RWPE2 (cell line): Measurements from ENCODE around the gene PBX2.

Source experiments
- ATAC-seq: fragments of 200-7000 bp; cut with Tn5 transposase; 3 replicates; pipeline ENCODE4 v1.9.1; 2021; ENCODE audit warnings: low read depth
- DNase-seq: peaks from one replicate; pipeline ENCODE4 v3.0.0-alpha.2; 2020; ENCODE audit warnings: low spot score
- H3K27ac ChIP-seq: fragments of 450-650 bp; 2 replicates; pipeline ENCODE4 v1.5.1; 2017; ENCODE audit warnings: mild to moderate bottlenecking; ENCODE audit not compliant: poor library complexity, severe bottlenecking
- H3K27me3 ChIP-seq: fragments of 250-450 bp; sonication (Bioruptor Pico); 2 replicates; pipeline ENCODE4 v1.5.1; 2021; ENCODE audit warnings: mild to moderate bottlenecking, moderate library complexity; ENCODE audit not compliant: insufficient read depth, poor library complexity, severe bottlenecking
- H3K36me3 ChIP-seq: fragments of 250-450 bp; sonication (Bioruptor Pico); 2 replicates; pipeline ENCODE4 v1.5.1; 2020; ENCODE audit warnings: low read depth, mild to moderate bottlenecking, moderate library complexity
- H3K4me1 ChIP-seq: fragments of 250-450 bp; sonication (Bioruptor Pico); 2 replicates; pipeline ENCODE4 v1.5.1; 2021; ENCODE audit warnings: mild to moderate bottlenecking, moderate library complexity; ENCODE audit not compliant: insufficient read depth, poor library complexity, severe bottlenecking
- H3K4me3 ChIP-seq: fragments of 250-450 bp; sonication (Bioruptor Pico); 2 replicates; pipeline ENCODE4 v1.5.1; 2021; ENCODE audit warnings: mild to moderate bottlenecking, moderate library complexity; ENCODE audit not compliant: severe bottlenecking
- H3K9me3 ChIP-seq: fragments of 250-450 bp; sonication (Bioruptor Pico); 2 replicates; pipeline ENCODE4 v1.5.1; 2021; ENCODE audit warnings: mild to moderate bottlenecking, moderate library complexity; ENCODE audit not compliant: severe bottlenecking
- TF ChIP-seq, protein P1 (sequence below): fragments of 450-650 bp; IDR thresholded peaks from one replicate; pipeline ENCODE4 v1.5.1; 2017; ENCODE audit warnings: mild to moderate bottlenecking, moderate library complexity; ENCODE audit not compliant: poor library complexity, severe bottlenecking

PBX2 gene

DNA sequence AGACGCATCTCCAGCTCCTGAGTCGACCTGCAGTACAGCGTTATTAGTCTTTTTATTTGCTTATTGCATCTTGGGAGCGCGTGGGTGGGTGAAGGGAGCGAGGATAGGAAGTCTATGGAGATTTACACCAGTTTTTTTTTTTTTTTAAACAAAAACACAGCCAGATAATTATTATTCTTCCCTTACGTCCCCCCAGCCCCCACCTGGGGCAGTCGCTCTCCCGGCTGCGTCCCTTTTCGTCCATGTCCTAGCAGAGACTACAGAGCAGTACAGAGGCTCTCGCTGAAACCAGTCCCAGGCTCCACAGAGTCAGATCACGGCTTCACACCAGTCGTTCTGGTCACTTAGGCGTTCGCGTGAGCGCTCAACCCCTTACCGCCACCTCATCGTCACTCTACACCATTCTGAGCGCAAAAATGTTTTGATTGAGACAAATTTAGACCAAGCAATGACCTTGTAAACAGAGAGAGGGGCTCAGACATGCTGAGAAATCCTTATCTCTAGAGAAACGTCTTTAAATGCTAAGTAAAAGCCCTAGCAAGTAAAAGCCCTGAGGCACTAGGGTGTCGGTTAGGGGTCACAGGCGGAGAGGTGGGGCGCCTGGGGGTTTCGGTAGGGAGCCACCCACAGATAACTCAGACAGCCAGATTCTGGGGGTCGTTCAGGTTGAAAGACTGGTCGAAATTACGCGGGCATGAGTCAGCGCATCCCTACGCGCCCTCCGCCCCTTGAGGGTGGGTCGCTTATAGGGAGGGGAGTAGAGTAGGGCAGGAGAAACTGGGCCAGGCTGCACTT lies 37.0 kb downstream of the PBX2 start:
- H3K4me1 ChIP-seq = peaks cover 6% of the 10 kb centered on the region
- DNase-seq (no peak), ATAC-seq (peak; percentile 52)
- TF ChIP-seq, protein P1, sequence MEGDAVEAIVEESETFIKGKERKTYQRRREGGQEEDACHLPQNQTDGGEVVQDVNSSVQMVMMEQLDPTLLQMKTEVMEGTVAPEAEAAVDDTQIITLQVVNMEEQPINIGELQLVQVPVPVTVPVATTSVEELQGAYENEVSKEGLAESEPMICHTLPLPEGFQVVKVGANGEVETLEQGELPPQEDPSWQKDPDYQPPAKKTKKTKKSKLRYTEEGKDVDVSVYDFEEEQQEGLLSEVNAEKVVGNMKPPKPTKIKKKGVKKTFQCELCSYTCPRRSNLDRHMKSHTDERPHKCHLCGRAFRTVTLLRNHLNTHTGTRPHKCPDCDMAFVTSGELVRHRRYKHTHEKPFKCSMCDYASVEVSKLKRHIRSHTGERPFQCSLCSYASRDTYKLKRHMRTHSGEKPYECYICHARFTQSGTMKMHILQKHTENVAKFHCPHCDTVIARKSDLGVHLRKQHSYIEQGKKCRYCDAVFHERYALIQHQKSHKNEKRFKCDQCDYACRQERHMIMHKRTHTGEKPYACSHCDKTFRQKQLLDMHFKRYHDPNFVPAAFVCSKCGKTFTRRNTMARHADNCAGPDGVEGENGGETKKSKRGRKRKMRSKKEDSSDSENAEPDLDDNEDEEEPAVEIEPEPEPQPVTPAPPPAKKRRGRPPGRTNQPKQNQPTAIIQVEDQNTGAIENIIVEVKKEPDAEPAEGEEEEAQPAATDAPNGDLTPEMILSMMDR = no peak
- peaks cover 26% of the 10 kb centered on the region for H3K36me3 ChIP-seq
- no peaks in the 10 kb centered on the region for H3K27me3 ChIP-seq
- peak overlapping the region; percentile 89 for H3K27ac ChIP-seq
- H3K4me3 ChIP-seq = peak overlapping the region; percentile 65
- no peaks in the 10 kb centered on the region for H3K9me3 ChIP-seq

DNA sequence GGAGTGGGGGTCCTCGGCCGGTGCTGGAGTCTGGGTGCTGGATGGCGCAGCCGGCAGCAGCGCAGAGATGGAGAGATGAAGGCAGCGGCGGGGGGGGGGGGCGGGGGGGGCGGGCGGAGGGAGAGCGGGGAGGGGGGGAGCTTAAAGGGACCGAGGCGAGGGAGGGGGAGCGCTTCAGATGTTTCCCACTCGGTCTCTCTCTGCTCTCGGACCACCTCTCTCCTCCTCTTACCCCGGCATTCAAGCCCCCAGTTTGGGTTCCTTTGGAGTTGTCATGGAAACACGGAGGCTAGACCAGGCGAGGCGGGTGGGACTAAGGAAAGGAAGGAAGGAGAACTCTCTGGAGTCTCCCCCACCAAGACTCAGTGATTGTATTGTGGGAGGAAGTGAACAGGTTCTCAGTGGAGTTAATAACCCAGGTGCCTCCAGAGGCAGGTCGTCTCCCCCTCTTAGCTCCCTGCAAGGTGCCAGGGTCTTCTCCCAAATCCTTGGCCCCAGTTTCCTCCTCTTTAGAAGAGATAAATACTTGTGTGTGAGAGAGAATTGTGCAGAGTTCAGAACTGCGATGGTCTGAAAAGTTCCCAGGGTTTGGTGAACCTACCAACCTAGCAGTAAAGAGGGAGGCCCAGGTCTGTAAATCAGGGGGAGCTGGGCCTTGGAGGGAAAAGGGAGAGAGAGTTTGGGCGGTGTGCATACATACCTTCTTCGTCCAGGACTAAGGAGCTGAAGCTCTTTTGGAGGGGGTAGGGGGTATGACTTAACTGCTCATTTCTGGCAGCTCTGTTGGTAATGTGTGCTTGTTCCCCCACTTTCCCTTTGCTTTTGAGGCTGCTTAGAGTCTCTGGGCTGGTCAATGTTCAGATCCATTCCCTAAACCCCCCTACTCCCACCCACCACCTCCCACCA lies 37.9 kb downstream of the PBX2 start, which contains the start of gene PRRT1:
Gene PRRT1 (minus strand): TSS at position 77 of the 906 bp plus-strand sequence. CDS start 112 bp downstream, outside the sequence.
- Histone ChIP-seq H3K9me3 (no peaks in the 10 kb centered on the region), H3K4me3 (peak within 1 kb of the TSS; percentile 65), H3K27ac (peak within 1 kb of the TSS; percentile 89), H3K36me3 (peaks cover 18% of the 10 kb centered on the region), H3K27me3 (no peaks in the 10 kb centered on the region), H3K4me1 (peaks cover 6% of the 10 kb centered on the region)
- ATAC-seq (no peak), DNase-seq (no peak)
- TF ChIP-seq, protein P1 = no peak

GRCh38 chr6:32151181-32151862 lies 38.7 kb downstream of the PBX2 start:
- ATAC-seq = no peak
- H3K4me3 ChIP-seq = no peak overlapping the region
- DNase-seq = no peak
- no peaks in the 10 kb centered on the region for H3K9me3 ChIP-seq
- no peaks in the 10 kb centered on the region for H3K27me3 ChIP-seq
- TF ChIP-seq, protein P1 = no peak
- H3K27ac ChIP-seq = no peak overlapping the region
- peaks cover 10% of the 10 kb centered on the region for H3K36me3 ChIP-seq
- H3K4me1 ChIP-seq = peaks cover 6% of the 10 kb centered on the region

DNA sequence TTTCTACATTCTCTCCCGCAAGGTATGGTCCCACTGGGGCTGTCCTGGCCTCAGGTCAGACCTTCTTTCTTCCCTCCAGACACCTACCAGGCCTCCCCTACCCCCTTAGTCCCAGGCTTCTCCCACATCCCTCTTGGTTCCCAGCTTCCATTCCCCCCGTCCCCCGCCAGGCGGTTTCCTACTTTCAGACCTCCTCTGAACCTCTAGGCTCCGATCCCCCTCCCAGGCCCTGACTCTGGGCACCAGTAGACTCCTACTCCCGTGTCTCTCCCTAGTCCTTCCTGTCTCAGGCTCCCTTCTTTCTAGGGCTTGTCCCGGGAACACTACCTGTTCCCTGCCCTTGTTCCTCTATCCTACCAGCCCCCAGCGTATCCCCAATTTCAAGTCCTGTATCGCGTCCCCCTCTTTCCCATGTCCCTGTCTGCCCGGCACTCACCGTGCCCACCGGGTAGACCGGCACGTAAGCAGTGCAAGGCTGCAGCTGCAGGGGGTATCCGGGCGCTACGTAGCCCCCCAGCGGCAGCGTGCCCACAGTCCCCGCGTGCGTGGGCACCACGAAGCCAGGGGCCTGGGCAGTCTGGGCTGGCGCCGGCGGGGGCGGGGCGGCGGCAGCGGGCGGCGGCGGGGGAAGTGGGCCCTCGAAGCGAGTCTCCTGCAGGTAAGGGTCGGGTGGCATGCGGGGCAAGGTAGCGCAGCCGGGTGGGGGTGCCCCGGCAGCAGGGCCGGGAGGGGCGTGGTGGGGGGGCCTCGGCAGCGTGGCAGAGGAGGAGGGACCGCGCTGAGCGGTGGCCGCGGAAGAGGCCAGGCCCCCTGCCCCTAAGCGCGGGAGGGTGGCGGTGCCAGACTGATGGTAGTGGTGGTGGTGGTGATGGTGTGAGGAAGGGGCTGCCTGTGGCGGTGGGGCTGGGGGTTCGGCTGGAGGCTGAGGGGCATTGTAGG lies 39.8 kb downstream of the PBX2 start:
- no peak overlapping the region for H3K27ac ChIP-seq
- no peaks in the 10 kb centered on the region; the same call in 1 of the 2 replicates for H3K36me3 ChIP-seq
- no peak for DNase-seq
- H3K4me1 ChIP-seq = peaks cover 6% of the 10 kb centered on the region
- no peak overlapping the region for H3K4me3 ChIP-seq
- no peaks in the 10 kb centered on the region for H3K9me3 ChIP-seq
- H3K27me3 ChIP-seq = no peaks in the 10 kb centered on the region
- no peak for ATAC-seq
- TF ChIP-seq, protein P1 = no peak
